ENCODE data around the gene GGA1. TPM values are rescaled to one million over a fixed set of nuclear protein-coding genes. Genes with fewer than 3 reads are reported as not detected.

Gene GGA1
- total RNA-seq, 1 donor from 2014 or later: 43.1 TPM

GRCh38 chr22:37568448-37569008 lies 40.1 kb upstream of the GGA1 start:
- TF ChIP-seq EZH2 (IDR thresholded peaks at IDR 0.05; ENCODE audit: insufficient read depth, low read length) (no peak), CTCF (IDR thresholded peaks at IDR 0.05; ENCODE audit: insufficient read depth, low read depth, low read length) (no peak)
- H3K27ac ChIP-seq (ENCODE audit: low read depth, low read length): no peak overlapping the region
- Mint-ChIP-seq H3K9me3 (ENCODE audit: unreplicated experiment) (no peaks in the 10 kb centered on the region), H3K4me1 (ENCODE audit: low read depth, unreplicated experiment) (peaks cover 45% of the 10 kb centered on the region), H3K4me3 (ENCODE audit: unreplicated experiment) (no peak overlapping the region), H3K27ac (ENCODE audit: unreplicated experiment) (no peak overlapping the region), H3K36me3 (ENCODE audit: low read depth, unreplicated experiment) (peaks cover 10% of the 10 kb centered on the region), H3K27me3 (ENCODE audit: low read depth, unreplicated experiment) (no peaks in the 10 kb centered on the region)
- peaks cover 15% of the 10 kb centered on the region for H3K36me3 ChIP-seq (ENCODE audit: insufficient read depth, low read length)
- peaks cover 61% of the 10 kb centered on the region for H3K4me1 ChIP-seq (ENCODE audit: insufficient read depth, low read length)
- no peak for FAIRE-seq
- no peak overlapping the region for H2AFZ ChIP-seq (ENCODE audit: low read depth, low read length)
- H3K79me2 ChIP-seq (ENCODE audit: insufficient read depth, low read length): peaks cover 52% of the 10 kb centered on the region
- H3K4me3 ChIP-seq (ENCODE audit: insufficient read depth, low read depth, low read length): no peak overlapping the region
- peak overlapping the region; percentile 30 for H3K9ac ChIP-seq (ENCODE audit: low read length)
- peak overlapping the region; percentile 38 for H3K4me2 ChIP-seq (ENCODE audit: low read length)
- H3K9me3 ChIP-seq (ENCODE audit: insufficient read depth, low read depth, low read length): no peaks in the 10 kb centered on the region
- no peaks in the 10 kb centered on the region for H3K27me3 ChIP-seq (ENCODE audit: insufficient read depth, low read length)
- peaks cover 85% of the 10 kb centered on the region for H4K20me1 ChIP-seq (ENCODE audit: insufficient read depth, low read length)
- DNase-seq (ENCODE audit: low read depth): no peak

- H3K4me2 ChIP-seq (ENCODE audit: low read length): peak overlapping the region; percentile 38
- no peak overlapping the region for H3K4me3 ChIP-seq (ENCODE audit: insufficient read depth, low read depth, low read length)
- Mint-ChIP-seq H3K4me1 (ENCODE audit: low read depth, unreplicated experiment) (peaks cover 38% of the 10 kb centered on the region), H3K36me3 (ENCODE audit: low read depth, unreplicated experiment) (peaks cover 10% of the 10 kb centered on the region), H3K9me3 (ENCODE audit: unreplicated experiment) (no peaks in the 10 kb centered on the region), H3K27me3 (ENCODE audit: low read depth, unreplicated experiment) (no peaks in the 10 kb centered on the region), H3K27ac (ENCODE audit: unreplicated experiment) (peak overlapping the region; percentile 11), H3K4me3 (ENCODE audit: unreplicated experiment) (no peak overlapping the region)
- DNase-seq (ENCODE audit: low read depth): no peak
- H3K9me3 ChIP-seq (ENCODE audit: insufficient read depth, low read depth, low read length): no peaks in the 10 kb centered on the region
- H3K79me2 ChIP-seq (ENCODE audit: insufficient read depth, low read length): peaks cover 45% of the 10 kb centered on the region
- H3K27me3 ChIP-seq (ENCODE audit: insufficient read depth, low read length): no peaks in the 10 kb centered on the region
- peaks cover 78% of the 10 kb centered on the region for H4K20me1 ChIP-seq (ENCODE audit: insufficient read depth, low read length)
- no peak for FAIRE-seq
- H2AFZ ChIP-seq (ENCODE audit: low read depth, low read length): no peak overlapping the region
- peak overlapping the region; percentile 30 for H3K9ac ChIP-seq (ENCODE audit: low read length)
- peaks cover 54% of the 10 kb centered on the region for H3K4me1 ChIP-seq (ENCODE audit: insufficient read depth, low read length)
- peaks cover 15% of the 10 kb centered on the region for H3K36me3 ChIP-seq (ENCODE audit: insufficient read depth, low read length)
- TF ChIP-seq CTCF (IDR thresholded peaks at IDR 0.05; ENCODE audit: insufficient read depth, low read depth, low read length) (no peak), EZH2 (IDR thresholded peaks at IDR 0.05; ENCODE audit: insufficient read depth, low read length) (no peak)
- no peak overlapping the region for H3K27ac ChIP-seq (ENCODE audit: low read depth, low read length)
Observed at GRCh38 chr22:37569009-37569920, 39.4 kb upstream of the GGA1 start.

Measured in astrocyte (in vitro differentiated cells and primary cell).